Lower leg skin (tissue), 4 donors: ENCODE data around the gene THBS2. TPM values are rescaled to one million over a fixed set of nuclear protein-coding genes. Genes with fewer than 3 reads are reported as not detected.

Source experiments
- DNase-seq, 2 donors: peaks; one replicate each; pipeline ENCODE4 v3.0.0-alpha.2; 2019; ENCODE audit warnings: low spot score in 2 of 2
- H3K4me3 ChIP-seq: fragments of 200-600 bp; sonication (generic); 2 replicates; pipeline ENCODE4 v1.5.1; 2017; ENCODE audit warnings: mild to moderate bottlenecking, low read depth; ENCODE audit not compliant: poor library complexity, severe bottlenecking
- POLR2A ChIP-seq, 2 donors: fragments of 450-650 bp; IDR thresholded peaks; one replicate each; pipeline ENCODE4 v1.6.1; 2016 to 2017; ENCODE audit warnings: antibody characterized with exemption in 2 of 2, mild to moderate bottlenecking in 1 of 2, moderate library complexity in 1 of 2
- WGBS, 2 donors: methylation state at CpG; one replicate each; pipeline ENCODE4 v1.1.5; 2018; 5-methylcytosine and 5-hydroxymethylcytosine counted together
- intact Hi-C: fragments of 100-400 bp; cut with DNase I; formaldehyde crosslinking; loops from one replicate; pipeline ENCODE4 v1.15.0; 2023; ENCODE audit warnings: low total_unique reads
- total RNA-seq, 4 donors: library from RNA; depleted of rRNA; stranded (reverse); fragments of >200 nt; gene quantifications; one replicate each; pipeline ENCODE4 v1.1.0, GENCODE V29; 2016
- TF ChIP-seq, protein P1 (sequence below), 3 donors: fragments of 450-650 bp; IDR thresholded peaks; one replicate each; pipeline ENCODE4 v1.5.1; 2016; ENCODE audit warnings: antibody characterized with exemption in 3 of 3, mild to moderate bottlenecking in 3 of 3, moderate library complexity in 2 of 3

THBS2 gene
- total RNA-seq, 4 donors from 2014 or later = 72.1 to 135 (median 103) TPM

DNA sequence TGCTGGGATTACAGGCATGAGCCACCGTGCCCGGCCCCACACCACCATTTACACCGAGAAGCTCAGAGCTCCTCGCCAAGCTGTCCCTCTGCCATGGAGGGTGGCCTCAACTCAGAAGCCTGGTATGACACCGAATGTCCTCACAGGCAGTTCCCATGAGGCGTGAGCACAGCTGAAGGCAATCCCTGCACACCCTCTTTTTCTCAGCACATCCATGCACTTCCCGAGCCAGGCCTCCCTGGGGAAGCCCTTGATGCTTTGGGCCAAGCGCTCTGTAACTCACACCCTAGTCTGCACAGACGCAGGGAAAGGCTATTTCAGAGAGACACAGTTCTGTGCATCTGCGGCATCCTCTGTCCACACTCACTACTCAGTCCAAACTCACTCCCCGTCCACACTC is 18.4 kb downstream of the THBS2 start:
- intact Hi-C loops = no loop called here
- DNase-seq = peak in 1 of 2 donors; percentile 54
- no peak overlapping the region for H3K4me3 ChIP-seq
- WGBS, 2 donors = 85 to 86% methylated on average over 11 of the region's 11 CpGs
- no peak for TF ChIP-seq POLR2A (IDR thresholded peaks at IDR 0.05)
- TF ChIP-seq, protein P1, sequence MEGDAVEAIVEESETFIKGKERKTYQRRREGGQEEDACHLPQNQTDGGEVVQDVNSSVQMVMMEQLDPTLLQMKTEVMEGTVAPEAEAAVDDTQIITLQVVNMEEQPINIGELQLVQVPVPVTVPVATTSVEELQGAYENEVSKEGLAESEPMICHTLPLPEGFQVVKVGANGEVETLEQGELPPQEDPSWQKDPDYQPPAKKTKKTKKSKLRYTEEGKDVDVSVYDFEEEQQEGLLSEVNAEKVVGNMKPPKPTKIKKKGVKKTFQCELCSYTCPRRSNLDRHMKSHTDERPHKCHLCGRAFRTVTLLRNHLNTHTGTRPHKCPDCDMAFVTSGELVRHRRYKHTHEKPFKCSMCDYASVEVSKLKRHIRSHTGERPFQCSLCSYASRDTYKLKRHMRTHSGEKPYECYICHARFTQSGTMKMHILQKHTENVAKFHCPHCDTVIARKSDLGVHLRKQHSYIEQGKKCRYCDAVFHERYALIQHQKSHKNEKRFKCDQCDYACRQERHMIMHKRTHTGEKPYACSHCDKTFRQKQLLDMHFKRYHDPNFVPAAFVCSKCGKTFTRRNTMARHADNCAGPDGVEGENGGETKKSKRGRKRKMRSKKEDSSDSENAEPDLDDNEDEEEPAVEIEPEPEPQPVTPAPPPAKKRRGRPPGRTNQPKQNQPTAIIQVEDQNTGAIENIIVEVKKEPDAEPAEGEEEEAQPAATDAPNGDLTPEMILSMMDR (IDR thresholded peaks at IDR 0.05) = no peak

DNA sequence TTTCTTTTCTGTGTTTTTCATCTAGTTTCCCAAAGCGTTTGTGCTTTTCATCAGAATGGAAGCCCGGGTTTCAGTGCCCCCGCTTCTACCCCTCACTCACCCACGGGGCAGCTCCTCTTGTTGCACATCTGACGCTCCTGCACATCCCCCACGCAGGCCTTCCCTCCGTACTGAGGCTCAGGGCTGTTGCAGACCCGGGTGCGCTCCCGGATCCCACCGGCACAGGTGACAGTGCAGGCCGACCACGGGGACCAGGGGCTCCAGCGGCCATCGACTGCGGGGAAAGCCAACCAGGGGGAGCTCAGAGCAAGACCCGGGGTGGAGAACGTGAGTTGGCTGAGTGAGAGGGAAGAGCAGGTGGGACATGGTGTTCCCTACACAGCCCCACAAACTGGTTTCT is 19.0 kb downstream of the THBS2 start:
- no peak overlapping the region for H3K4me3 ChIP-seq
- peak in 1 of 2 donors; percentile 67 for DNase-seq
- intact Hi-C loops = no loop called here
- TF ChIP-seq, protein P1 (IDR thresholded peaks at IDR 0.05) = no peak
- TF ChIP-seq POLR2A (IDR thresholded peaks at IDR 0.05) = no peak
- 89 to 92% methylated on average over 18 of the region's 18 CpGs for WGBS, 2 donors

DNA sequence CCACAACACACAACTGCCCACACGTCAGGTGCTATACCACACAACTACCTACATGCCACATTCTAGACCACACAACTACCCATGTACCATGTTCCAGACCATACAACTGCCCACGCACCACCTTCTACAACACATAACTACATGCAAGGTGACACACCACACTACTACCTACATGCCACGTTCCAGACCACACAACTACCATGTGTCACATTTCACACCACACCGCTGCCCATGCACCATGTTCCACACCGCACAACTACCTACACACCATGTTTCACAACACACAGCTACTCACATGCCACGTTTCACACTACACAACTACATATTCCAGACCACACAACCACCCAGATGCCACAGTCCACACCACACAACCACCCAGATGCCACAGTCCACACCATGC is 19.8 kb downstream of the THBS2 start:
- WGBS, 2 donors = 95 to 96% methylated on average over 6 of the region's 6 CpGs
- DNase-seq = no peak
- TF ChIP-seq, protein P1 (IDR thresholded peaks at IDR 0.05) = no peak
- no peak for TF ChIP-seq POLR2A (IDR thresholded peaks at IDR 0.05)
- no peak overlapping the region for H3K4me3 ChIP-seq
- intact Hi-C loops = no loop called here

DNA sequence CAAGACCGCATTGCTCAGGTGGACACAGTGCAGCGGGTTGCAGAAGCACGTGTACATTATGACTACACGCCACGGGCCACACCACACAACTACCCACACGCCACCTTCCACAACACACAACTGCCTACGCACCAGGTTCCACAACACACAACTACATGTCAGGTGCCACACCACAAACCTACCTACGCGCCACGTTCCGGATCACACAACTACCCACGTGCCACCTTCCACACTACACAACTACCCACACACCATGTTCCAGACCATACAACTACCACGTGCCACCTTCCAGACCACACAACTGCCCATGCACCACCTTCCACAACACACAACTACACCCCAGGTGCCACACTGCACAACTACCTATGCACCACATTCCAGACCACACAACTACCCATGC is 20.5 kb downstream of the THBS2 start:
- TF ChIP-seq, protein P1 (IDR thresholded peaks at IDR 0.05) = no peak
- TF ChIP-seq POLR2A (IDR thresholded peaks at IDR 0.05) = no peak
- intact Hi-C loops = no loop called here
- peak in 1 of 2 donors; percentile 31 for DNase-seq
- 95 to 97% methylated on average over 13 of the region's 13 CpGs for WGBS, 2 donors
- no peak overlapping the region for H3K4me3 ChIP-seq

DNA sequence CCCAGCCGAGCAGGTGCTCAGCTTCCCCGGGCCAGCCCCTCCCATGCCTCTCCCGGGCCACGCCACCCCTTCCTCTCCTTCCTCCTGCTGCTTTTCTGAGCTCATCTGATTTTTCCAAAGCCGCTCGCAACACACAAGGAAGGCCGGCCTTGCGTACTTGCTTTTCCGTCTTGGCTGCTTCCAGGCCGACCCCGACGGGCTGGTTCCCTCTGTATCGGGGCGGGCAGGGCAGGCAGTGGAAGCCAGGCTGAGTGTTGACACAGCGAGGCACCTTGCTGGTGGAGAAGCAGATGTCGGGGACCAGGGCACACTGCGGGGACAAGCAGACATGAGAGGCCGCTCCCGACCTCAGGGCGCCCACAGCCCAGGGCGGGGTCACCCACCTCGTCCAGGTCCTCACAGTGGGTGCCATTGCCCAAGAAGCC is 21.1 kb downstream of the THBS2 start:
- 94 to 95% methylated on average over 18 to 22 of the region's 22 CpGs for WGBS, 2 donors
- intact Hi-C loops = no loop called here
- H3K4me3 ChIP-seq = no peak overlapping the region
- no peak for TF ChIP-seq POLR2A (IDR thresholded peaks at IDR 0.05)
- TF ChIP-seq, protein P1 (IDR thresholded peaks at IDR 0.05) = no peak
- peak in 1 of 2 donors; percentile 11 for DNase-seq
